ENCODE data around the gene SSBP4. TPM values are rescaled to one million over a fixed set of nuclear protein-coding genes. Genes with fewer than 3 reads are reported as not detected.

Gene SSBP4
- total and polyA plus RNA-seq, 2 of the 8 experiments (the other 6 are each of a cell fraction or from before 2014, with no cell fraction given): 26.4 to 33.7 TPM

DNA sequence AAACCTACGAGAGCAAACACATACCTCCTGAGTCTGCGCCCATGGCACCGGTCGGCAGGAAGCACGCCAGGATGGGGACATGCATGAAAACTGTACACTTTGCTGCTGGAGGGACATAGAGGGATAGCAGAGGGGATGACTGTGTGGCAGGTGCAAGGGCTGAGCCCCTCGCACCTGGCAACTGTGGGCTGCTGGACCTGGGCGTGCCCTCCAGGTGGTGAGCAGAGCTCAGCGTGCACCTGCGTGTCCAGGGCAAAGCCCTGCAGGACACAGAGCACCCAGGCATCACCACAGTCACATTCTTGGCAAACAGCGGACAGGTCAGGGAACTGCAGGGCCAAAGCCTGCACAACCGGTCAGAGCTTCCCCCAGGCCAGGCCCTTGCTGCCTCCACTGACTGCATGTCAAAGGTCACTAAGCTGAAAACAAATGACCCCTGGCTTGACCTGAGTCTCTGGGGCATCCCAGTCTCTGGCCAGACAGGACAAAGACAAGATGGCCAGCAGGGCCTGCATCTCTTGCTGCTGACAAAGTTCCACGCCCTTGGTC is 27.7 kb downstream of the SSBP4 start (continued):
- TF ChIP-seq SIRT6 (IDR thresholded peaks at IDR 0.05; ENCODE audit: low read length): no peak
- TF ChIP-seq, protein P1, sequence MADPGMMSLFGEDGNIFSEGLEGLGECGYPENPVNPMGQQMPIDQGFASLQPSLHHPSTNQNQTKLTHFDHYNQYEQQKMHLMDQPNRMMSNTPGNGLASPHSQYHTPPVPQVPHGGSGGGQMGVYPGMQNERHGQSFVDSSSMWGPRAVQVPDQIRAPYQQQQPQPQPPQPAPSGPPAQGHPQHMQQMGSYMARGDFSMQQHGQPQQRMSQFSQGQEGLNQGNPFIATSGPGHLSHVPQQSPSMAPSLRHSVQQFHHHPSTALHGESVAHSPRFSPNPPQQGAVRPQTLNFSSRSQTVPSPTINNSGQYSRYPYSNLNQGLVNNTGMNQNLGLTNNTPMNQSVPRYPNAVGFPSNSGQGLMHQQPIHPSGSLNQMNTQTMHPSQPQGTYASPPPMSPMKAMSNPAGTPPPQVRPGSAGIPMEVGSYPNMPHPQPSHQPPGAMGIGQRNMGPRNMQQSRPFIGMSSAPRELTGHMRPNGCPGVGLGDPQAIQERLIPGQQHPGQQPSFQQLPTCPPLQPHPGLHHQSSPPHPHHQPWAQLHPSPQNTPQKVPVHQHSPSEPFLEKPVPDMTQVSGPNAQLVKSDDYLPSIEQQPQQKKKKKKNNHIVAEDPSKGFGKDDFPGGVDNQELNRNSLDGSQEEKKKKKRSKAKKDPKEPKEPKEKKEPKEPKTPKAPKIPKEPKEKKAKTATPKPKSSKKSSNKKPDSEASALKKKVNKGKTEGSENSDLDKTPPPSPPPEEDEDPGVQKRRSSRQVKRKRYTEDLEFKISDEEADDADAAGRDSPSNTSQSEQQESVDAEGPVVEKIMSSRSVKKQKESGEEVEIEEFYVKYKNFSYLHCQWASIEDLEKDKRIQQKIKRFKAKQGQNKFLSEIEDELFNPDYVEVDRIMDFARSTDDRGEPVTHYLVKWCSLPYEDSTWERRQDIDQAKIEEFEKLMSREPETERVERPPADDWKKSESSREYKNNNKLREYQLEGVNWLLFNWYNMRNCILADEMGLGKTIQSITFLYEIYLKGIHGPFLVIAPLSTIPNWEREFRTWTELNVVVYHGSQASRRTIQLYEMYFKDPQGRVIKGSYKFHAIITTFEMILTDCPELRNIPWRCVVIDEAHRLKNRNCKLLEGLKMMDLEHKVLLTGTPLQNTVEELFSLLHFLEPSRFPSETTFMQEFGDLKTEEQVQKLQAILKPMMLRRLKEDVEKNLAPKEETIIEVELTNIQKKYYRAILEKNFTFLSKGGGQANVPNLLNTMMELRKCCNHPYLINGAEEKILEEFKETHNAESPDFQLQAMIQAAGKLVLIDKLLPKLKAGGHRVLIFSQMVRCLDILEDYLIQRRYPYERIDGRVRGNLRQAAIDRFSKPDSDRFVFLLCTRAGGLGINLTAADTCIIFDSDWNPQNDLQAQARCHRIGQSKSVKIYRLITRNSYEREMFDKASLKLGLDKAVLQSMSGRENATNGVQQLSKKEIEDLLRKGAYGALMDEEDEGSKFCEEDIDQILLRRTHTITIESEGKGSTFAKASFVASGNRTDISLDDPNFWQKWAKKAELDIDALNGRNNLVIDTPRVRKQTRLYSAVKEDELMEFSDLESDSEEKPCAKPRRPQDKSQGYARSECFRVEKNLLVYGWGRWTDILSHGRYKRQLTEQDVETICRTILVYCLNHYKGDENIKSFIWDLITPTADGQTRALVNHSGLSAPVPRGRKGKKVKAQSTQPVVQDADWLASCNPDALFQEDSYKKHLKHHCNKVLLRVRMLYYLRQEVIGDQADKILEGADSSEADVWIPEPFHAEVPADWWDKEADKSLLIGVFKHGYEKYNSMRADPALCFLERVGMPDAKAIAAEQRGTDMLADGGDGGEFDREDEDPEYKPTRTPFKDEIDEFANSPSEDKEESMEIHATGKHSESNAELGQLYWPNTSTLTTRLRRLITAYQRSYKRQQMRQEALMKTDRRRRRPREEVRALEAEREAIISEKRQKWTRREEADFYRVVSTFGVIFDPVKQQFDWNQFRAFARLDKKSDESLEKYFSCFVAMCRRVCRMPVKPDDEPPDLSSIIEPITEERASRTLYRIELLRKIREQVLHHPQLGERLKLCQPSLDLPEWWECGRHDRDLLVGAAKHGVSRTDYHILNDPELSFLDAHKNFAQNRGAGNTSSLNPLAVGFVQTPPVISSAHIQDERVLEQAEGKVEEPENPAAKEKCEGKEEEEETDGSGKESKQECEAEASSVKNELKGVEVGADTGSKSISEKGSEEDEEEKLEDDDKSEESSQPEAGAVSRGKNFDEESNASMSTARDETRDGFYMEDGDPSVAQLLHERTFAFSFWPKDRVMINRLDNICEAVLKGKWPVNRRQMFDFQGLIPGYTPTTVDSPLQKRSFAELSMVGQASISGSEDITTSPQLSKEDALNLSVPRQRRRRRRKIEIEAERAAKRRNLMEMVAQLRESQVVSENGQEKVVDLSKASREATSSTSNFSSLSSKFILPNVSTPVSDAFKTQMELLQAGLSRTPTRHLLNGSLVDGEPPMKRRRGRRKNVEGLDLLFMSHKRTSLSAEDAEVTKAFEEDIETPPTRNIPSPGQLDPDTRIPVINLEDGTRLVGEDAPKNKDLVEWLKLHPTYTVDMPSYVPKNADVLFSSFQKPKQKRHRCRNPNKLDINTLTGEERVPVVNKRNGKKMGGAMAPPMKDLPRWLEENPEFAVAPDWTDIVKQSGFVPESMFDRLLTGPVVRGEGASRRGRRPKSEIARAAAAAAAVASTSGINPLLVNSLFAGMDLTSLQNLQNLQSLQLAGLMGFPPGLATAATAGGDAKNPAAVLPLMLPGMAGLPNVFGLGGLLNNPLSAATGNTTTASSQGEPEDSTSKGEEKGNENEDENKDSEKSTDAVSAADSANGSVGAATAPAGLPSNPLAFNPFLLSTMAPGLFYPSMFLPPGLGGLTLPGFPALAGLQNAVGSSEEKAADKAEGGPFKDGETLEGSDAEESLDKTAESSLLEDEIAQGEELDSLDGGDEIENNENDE (IDR thresholded peaks at IDR 0.05; ENCODE audit: insufficient replicate concordance, low read length): no peak
- no peak for TF ChIP-seq BCL11A (IDR thresholded peaks at IDR 0.05; ENCODE audit: low read depth in 2 of 2, low read length in 2 of 2)

All from H1 (cell line).